H1 (cell line): Measurements from ENCODE around the gene RELN. TPM values are rescaled to one million over a fixed set of nuclear protein-coding genes. Genes with fewer than 3 reads are reported as not detected.

Experiments used
- CTCF ChIA-PET: fragments of 300-600 bp; sonication (Branson Sonifier 250); formaldehyde crosslinking; loops from one replicate; lab custom pipeline; 2021; ENCODE audit not compliant: partially characterized antibody; lab: Charles Lee
- POLR2A ChIA-PET: fragments of 300-600 bp; sonication (Branson Sonifier 250); formaldehyde crosslinking; loops from one replicate; lab custom pipeline; 2021; ENCODE audit warnings: inconsistent platforms; ENCODE audit not compliant: partially characterized antibody; lab: Charles Lee
- DNase-seq, 2 experiments: peaks; one replicate each; pipeline versions ENCODE4 v3.0.0 to v3.0.0-alpha.2; 2010 to 2022; ENCODE audit warnings: low spot score in 2 of 2, low read depth in 1 of 2, mixed read lengths in 1 of 2
- FAIRE-seq: peaks from 2 replicates; lab custom pipeline; 2011; peaks lifted over from hg19 to GRCh38; lab: Jason Lieb, UNC
- H2AFZ ChIP-seq: 2 replicates; pipeline ENCODE4 v1.8.1; 2012; ENCODE audit warnings: low read length, inconsistent platforms
- H2AK5ac ChIP-seq: 2 replicates; pipeline ENCODE4 v1.6.1; 2013; ENCODE audit warnings: low read depth, low read length
- H2BK120ac ChIP-seq: replicated peaks from 2 replicates; pipeline ENCODE3; 2013; ENCODE audit warnings: low read depth, low read length, inconsistent platforms
- H2BK12ac ChIP-seq: 2 replicates; pipeline ENCODE4 v1.6.1; 2013; ENCODE audit warnings: low read depth, low read length
- H2BK15ac ChIP-seq: 2 replicates; pipeline ENCODE4 v1.6.1; 2013; ENCODE audit warnings: low read length
- H2BK20ac ChIP-seq: 2 replicates; pipeline ENCODE4 v1.6.1; 2013; ENCODE audit warnings: low read length
- H2BK5ac ChIP-seq: 2 replicates; pipeline ENCODE4 v1.6.1; 2013; ENCODE audit warnings: low read depth, low read length
- H3K14ac ChIP-seq: 2 replicates; pipeline ENCODE4 v1.6.1; 2013; ENCODE audit warnings: inconsistent platforms; ENCODE audit not compliant: insufficient read length
- H3K18ac ChIP-seq: 2 replicates; pipeline ENCODE4 v1.6.1; 2013; ENCODE audit warnings: low read length; ENCODE audit errors: extremely low read depth
- H3K23ac ChIP-seq: 2 replicates; pipeline ENCODE4 v1.6.1; 2013; ENCODE audit warnings: inconsistent platforms; ENCODE audit not compliant: insufficient read length
- H3K23me2 ChIP-seq: 2 replicates; pipeline ENCODE4 v1.6.1; 2013; ENCODE audit warnings: low read depth, low read length
- H3K27ac ChIP-seq: 2 replicates; pipeline ENCODE4 v1.6.1; 2011; ENCODE audit warnings: low read depth, low read length, inconsistent platforms
- H3K27me3 ChIP-seq, 4 experiments: replicated peaks in 1 of 4; 1 replicate in 1 of 4; 2 replicates in 3 of 4; pipeline versions ENCODE4 v1.6.1 to v1.8.1; 2011 to 2013; ENCODE audit warnings: low read length in 3 of 4, mild to moderate bottlenecking in 3 of 4, inconsistent platforms in 2 of 4, mixed read lengths in 2 of 4, moderate library complexity in 1 of 4; ENCODE audit not compliant: control insufficient read depth in 3 of 4, insufficient read depth in 3 of 4; ENCODE audit errors: extremely low read depth in 1 of 4
- H3K36me3 ChIP-seq, 4 experiments: 2 replicates each; pipeline versions ENCODE4 v1.6.1 to v1.8.1; 2011 to 2013; ENCODE audit warnings: mild to moderate bottlenecking in 4 of 4, low read length in 3 of 4, moderate library complexity in 2 of 4, control low read depth in 1 of 4, inconsistent platforms in 1 of 4; ENCODE audit not compliant: insufficient read depth in 4 of 4, control insufficient read depth in 2 of 4
- H3K4ac ChIP-seq: replicated peaks from 2 replicates; pipeline ENCODE3; 2013; ENCODE audit warnings: low read length, low read depth, mixed read lengths, inconsistent platforms; ENCODE audit not compliant: insufficient read length
- H3K4me1 ChIP-seq, 4 experiments: replicated peaks in 1 of 4; 1 replicate in 1 of 4; 2 replicates in 3 of 4; pipeline versions ENCODE4 v1.6.1 to v1.8.1; 2011 to 2013; ENCODE audit warnings: low read length in 3 of 4, inconsistent platforms in 2 of 4, mixed read lengths in 1 of 4; ENCODE audit not compliant: insufficient read depth in 4 of 4, control insufficient read depth in 3 of 4
- H3K4me2 ChIP-seq, 2 experiments: 2 replicates each; pipeline versions ENCODE4 v1.6.1 to v1.8.1; 2011 to 2013; ENCODE audit warnings: low read depth in 2 of 2, low read length in 2 of 2, control low read depth in 1 of 2, inconsistent platforms in 1 of 2, mild to moderate bottlenecking in 1 of 2; ENCODE audit not compliant: insufficient read depth in 1 of 2
- H3K4me3 ChIP-seq, 4 experiments: fragments of 200-600, 300-600 bp in 1 of 4; sonication (generic), shearing (Covaris generic), sonication (Bioruptor Twin) in 1 of 4; 2 replicates each; pipeline versions ENCODE4 v1.5.1 to v1.8.1; 2011 to 2016; ENCODE audit warnings: low read length in 4 of 4, low read depth in 3 of 4, control low read depth in 2 of 4, inconsistent platforms in 2 of 4, mild to moderate bottlenecking in 2 of 4, mixed read lengths in 1 of 4, moderate library complexity in 1 of 4; ENCODE audit not compliant: insufficient read depth in 2 of 4; ENCODE audit errors: extremely low read depth in 1 of 4
- H3K56ac ChIP-seq: replicated peaks from 2 replicates; pipeline ENCODE3; 2013; ENCODE audit warnings: low read depth, mild to moderate bottlenecking, mixed read lengths, low read length, inconsistent platforms; ENCODE audit not compliant: insufficient read length
- H3K79me1 ChIP-seq: 2 replicates; pipeline ENCODE4 v1.6.1; 2013; ENCODE audit warnings: low read depth, low read length, control low read depth
- H3K79me2 ChIP-seq, 2 experiments: 2 replicates each; pipeline versions ENCODE4 v1.6.1 to v1.8.1; 2012 to 2013; ENCODE audit warnings: low read length in 2 of 2, mild to moderate bottlenecking in 2 of 2, inconsistent platforms in 1 of 2; ENCODE audit not compliant: insufficient read depth in 2 of 2, control insufficient read depth in 1 of 2
- H3K9ac ChIP-seq, 4 experiments: replicated peaks in 1 of 4; 1 replicate in 1 of 4; 2 replicates in 3 of 4; pipeline versions ENCODE4 v1.6.1 to v1.8.1; 2011 to 2013; ENCODE audit warnings: low read depth in 3 of 4, low read length in 3 of 4, control low read depth in 2 of 4, mild to moderate bottlenecking in 2 of 4, moderate library complexity in 2 of 4, inconsistent platforms in 1 of 4; ENCODE audit errors: extremely low read depth in 1 of 4
- H3K9me3 ChIP-seq, 2 experiments: 2 replicates each; pipeline versions ENCODE4 v1.6.1 to v1.8.1; 2012 to 2013; ENCODE audit warnings: mild to moderate bottlenecking in 2 of 2, moderate library complexity in 2 of 2, control low read depth in 1 of 2, inconsistent platforms in 1 of 2, low read depth in 1 of 2, low read length in 1 of 2, mixed read lengths in 1 of 2; ENCODE audit not compliant: insufficient read depth in 2 of 2
- H4K20me1 ChIP-seq, 2 experiments: replicated peaks in 1 of 2; 2 replicates each; pipeline versions ENCODE3 to v1.8.1; 2011 to 2013; ENCODE audit warnings: inconsistent platforms in 2 of 2, low read length in 2 of 2, mild to moderate bottlenecking in 1 of 2; ENCODE audit not compliant: insufficient read depth in 2 of 2, control insufficient read depth in 1 of 2
- H4K5ac ChIP-seq: 2 replicates; pipeline ENCODE4 v1.6.1; 2013; ENCODE audit warnings: low read length, low read depth, mixed read lengths, inconsistent platforms; ENCODE audit not compliant: insufficient read length
- H4K8ac ChIP-seq: 2 replicates; pipeline ENCODE4 v1.8.0; 2013; ENCODE audit warnings: mild to moderate bottlenecking, moderate library complexity, low read length, inconsistent platforms; ENCODE audit not compliant: insufficient read depth; ENCODE audit errors: extremely low read depth
- H4K91ac ChIP-seq: replicated peaks from 2 replicates; pipeline ENCODE3; 2013; ENCODE audit warnings: low read length, mixed read lengths, inconsistent platforms; ENCODE audit not compliant: insufficient read length
- FOSL1 ChIP-seq: IDR thresholded peaks from 2 replicates; pipeline ENCODE4 v1.6.1; 2011; ENCODE audit warnings: mild to moderate bottlenecking, low read depth, low read length, moderate library complexity; ENCODE audit not compliant: insufficient read depth
- HDAC6 ChIP-seq: IDR thresholded peaks from one replicate; pipeline ENCODE4 v1.7.1; 2012; ENCODE audit warnings: low read depth, mild to moderate bottlenecking, inconsistent platforms, low read length, moderate library complexity
- KDM1A ChIP-seq: fragments of 200-600, 300-600 bp; sonication (generic); IDR thresholded peaks from 2 replicates; pipeline ENCODE4 v1.7.1; 2016; ENCODE audit warnings: mild to moderate bottlenecking, low read length, borderline replicate concordance
- PHF8 ChIP-seq: fragments of 200-600 bp; sonication (generic); conservative IDR thresholded peaks from 2 replicates; pipeline ENCODE4 v1.7.1; 2012; ENCODE audit warnings: low read depth, mild to moderate bottlenecking, inconsistent platforms, low read length, moderate library complexity
- SP4 ChIP-seq: IDR thresholded peaks from 2 replicates; pipeline ENCODE4 v1.6.1; 2012; ENCODE audit warnings: low read length, inconsistent platforms
- WGBS, 2 experiments: shearing (Covaris generic) in 1 of 2; methylation state at CpG; one replicate each; pipeline versions ENCODE4 v1.1.6 to v1.1.7; 2013 to 2015; ENCODE audit warnings: low lambda C conversion rate in 2 of 2, mixed read lengths in 2 of 2, inconsistent platforms in 1 of 2, low coverage in 1 of 2, missing lambda C conversion rate in 1 of 2; ENCODE audit not compliant: insufficient replicate concordance in 2 of 2, insufficient coverage in 1 of 2, insufficient read length in 1 of 2; ENCODE audit errors: extremely low coverage in 1 of 2, missing lambda C conversion rate in 1 of 2; 5-methylcytosine and 5-hydroxymethylcytosine counted together
- polyA plus RNA-seq, 7 experiments: library from polyadenylated mRNA; depleted of rRNA in 3 of 7; stranded (reverse) in 5 of 7; unstranded in 2 of 7; fragments of >200 nt in 5 of 7; fragments of 200-250 nt in 2 of 7; gene quantifications; 1 replicate in 5 of 7; 2 replicates in 1 of 7; 4 replicates in 1 of 7; pipeline versions ENCODE4 v1.2.1 to v1.2.3, GENCODE V29; 2011 to 2013; ENCODE audit warnings: missing spikeins in 2 of 7, mixed read lengths in 2 of 7
- total RNA-seq: library from RNA; stranded (reverse); fragmentation: NEBNext Ultra II Directional; extraction: Animal tissue kit (Norgen Biotek cat#: 25700); gene quantifications from 2 replicates; pipeline ENCODE4 v1.2.1, GENCODE V29; 2021

The RELN gene
- total and polyA plus RNA-seq, 2 of the 8 experiments (the other 6 are each of a cell fraction or from before 2014, with no cell fraction given) = 0.03 to 0.07 TPM

- Histone ChIP-seq H4K91ac (no peak overlapping the region), H3K79me1 (no peaks in the 10 kb centered on the region), H2BK120ac (no peak overlapping the region), H4K8ac (no peak overlapping the region), H3K27ac (no peak overlapping the region), H3K4me3 (no peak overlapping the region), H3K79me2 (no peaks in the 10 kb centered on the region), H3K56ac (no peak overlapping the region), H3K18ac (no peak overlapping the region), H4K5ac (no peak overlapping the region), H2BK20ac (no peak overlapping the region), H4K20me1 (no peaks in the 10 kb centered on the region), H3K9me3 (no peaks in the 10 kb centered on the region), H3K23ac (no peak overlapping the region), H2AK5ac (no peak overlapping the region), H3K14ac (no peak overlapping the region), H2BK12ac (no peak overlapping the region), H3K9ac (no peak overlapping the region), H2BK15ac (no peak overlapping the region), H2AFZ (no peak overlapping the region), H3K4ac (no peak overlapping the region), H3K4me2 (no peak overlapping the region), H2BK5ac (no peak overlapping the region), H3K27me3 (peaks cover 5 to 32% (median 28%) of the 10 kb centered on the region in 4 experiments), H3K23me2 (peaks cover 13% of the 10 kb centered on the region), H3K4me1 (peaks cover 0 to 2% (median 0%) of the 10 kb centered on the region in 4 experiments; a peak in 1 of 7 replicates), H3K36me3 (no peaks in the 10 kb centered on the region)
- POLR2A ChIA-PET = no interaction called here
- FAIRE-seq = no peak
- DNase-seq = no peak
- CTCF ChIA-PET = interaction anchor here (1.0 kb wide), 1 partner anchor 40 kb away, joined by 4 read pairs; no protein-coding TSS in a partner anchor
- WGBS, 2 experiments = 74% methylated on average over 6 of the region's 6 CpGs; no CpG with 5 or more reads in 1 of the 2 experiments
- TF ChIP-seq SP4 (no peak), FOSL1 (no peak), PHF8 (no peak), KDM1A (no peak), HDAC6 (no peak)
Measured at GRCh38 chr7:103985565-103986126, 3.8 kb downstream of the RELN start.
